ENCODE results near the gene TBCE. TPM values are rescaled to one million over a fixed set of nuclear protein-coding genes. Genes with fewer than 3 reads are reported as not detected.

TBCE gene
- 10 to 100 TPM; 20.4 to 24.7 (median 23.9) TPM for total RNA-seq

DNA sequence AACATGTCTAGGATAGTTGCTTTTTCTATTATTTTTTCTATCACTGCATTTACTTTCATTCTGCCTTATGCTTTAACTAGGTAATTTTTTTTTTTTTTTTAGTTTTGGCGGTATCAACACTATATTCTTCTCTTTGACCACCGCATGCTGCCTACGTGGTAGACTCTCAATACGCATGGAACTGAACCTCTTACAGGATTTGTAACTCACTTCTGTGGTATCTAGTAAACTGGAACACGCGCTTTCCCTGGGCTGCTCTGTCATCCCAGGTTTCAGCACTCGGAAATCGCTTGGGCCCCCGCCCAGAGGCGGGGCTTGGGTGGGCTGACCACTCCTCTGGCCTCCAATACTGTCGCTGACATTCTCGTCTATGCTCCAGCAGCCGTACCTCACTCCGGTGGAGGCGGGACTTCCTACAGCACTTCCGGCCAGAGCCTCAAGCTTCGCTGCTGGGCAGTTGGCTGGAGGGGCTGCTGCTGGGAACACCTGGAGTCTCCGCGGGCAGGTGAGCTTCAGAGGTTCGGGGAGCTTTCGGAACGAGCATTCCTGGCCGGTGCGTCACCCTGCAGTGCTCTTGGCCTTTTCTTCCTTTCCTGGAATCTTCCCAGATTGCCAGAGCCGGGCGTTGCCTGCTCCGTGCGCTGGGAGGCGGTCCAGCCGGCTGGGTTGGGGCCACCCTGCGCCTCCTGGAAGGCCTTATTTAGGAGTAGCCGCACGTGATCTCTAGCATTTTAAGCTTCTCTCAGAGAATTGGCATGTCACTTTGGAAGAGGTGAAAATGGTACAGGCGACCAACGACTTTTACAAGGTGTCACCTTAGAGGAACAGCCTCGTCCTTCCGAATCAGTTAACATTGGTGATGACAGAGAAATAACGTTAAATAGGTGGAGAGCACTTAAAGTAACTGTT, at the start of gene TBCE:
TSS of gene TBCE (plus strand) at position 428 of the 909 bp plus-strand sequence. CDS start 12,623 bp downstream, outside the sequence.
- peak; percentile 99 for ATAC-seq

DNA sequence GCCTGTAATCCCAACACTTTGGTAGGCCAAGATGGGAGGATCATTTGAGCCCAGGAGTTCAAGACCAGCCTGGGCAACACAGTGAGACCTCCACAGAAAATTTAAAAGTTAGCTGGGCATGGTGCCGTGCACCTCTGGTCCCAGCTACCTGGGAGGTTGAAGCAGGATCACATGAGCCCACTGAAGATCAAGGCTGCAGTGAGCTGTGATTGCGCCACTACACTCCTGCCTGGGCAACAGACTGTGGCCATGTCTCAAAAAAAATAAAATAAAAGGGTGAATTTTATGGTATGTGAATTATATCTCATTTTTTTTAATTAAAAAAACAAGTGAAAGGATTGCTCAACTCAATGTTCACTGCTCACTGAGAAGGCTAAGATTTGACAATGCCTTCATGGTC, 48.0 kb upstream of the TBCE start:
- no peak overlapping the region for H3K4me3 Mint-ChIP-seq
- ATAC-seq (no peak), DNase-seq (no peak)
- H3K27me3 Mint-ChIP-seq (ENCODE audit: low read depth), result no peaks in the 10 kb centered on the region
- H3K36me3 Mint-ChIP-seq (ENCODE audit: insufficient read depth), result peaks cover 33% of the 10 kb centered on the region
- no peaks in the 10 kb centered on the region for H3K9me3 Mint-ChIP-seq
- H3K4me1 Mint-ChIP-seq (ENCODE audit: low read depth), result peaks cover 73% of the 10 kb centered on the region

More for the DNA sequence above, at the start of gene TBCE:
- peaks cover 2% of the 10 kb centered on the region for H3K36me3 Mint-ChIP-seq (ENCODE audit: insufficient read depth)
- peak; percentile 76 for DNase-seq
- no peaks in the 10 kb centered on the region for H3K27me3 Mint-ChIP-seq (ENCODE audit: low read depth)
- peak within 1 kb of the TSS; percentile 98 for H3K4me3 Mint-ChIP-seq
- no peaks in the 10 kb centered on the region for H3K9me3 Mint-ChIP-seq
- H3K4me1 Mint-ChIP-seq (ENCODE audit: low read depth), result peaks cover 32% of the 10 kb centered on the region

DNA sequence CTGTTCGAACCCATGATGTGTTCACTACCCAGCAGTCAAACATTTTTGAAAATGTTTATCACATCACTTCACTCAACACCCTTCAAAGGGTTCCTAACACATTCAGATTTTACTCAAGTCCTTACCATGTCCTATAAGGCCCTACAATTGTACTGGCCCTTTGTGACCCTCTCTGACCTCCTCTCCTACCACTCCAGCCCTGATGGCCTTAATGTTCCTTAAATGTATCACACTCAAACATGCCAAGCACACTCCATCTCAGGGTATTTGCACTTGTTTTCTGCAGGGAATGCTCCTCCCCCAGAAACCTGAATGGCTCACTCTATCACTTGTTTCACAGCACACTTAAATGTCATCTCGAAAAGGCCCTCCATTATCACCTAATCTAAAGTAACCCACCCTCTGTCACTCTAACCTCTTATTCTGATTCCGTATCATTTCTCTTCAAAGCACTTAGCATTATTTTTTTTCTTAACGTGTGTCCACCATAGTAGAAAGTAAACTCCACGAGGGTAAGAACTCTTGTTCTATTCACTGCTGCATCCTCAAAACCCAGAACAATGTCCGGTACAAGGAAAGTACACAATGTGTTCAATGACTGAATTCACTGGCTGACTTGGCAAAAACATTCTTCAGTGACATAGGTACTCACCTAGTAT, 46.6 kb upstream of the TBCE start:
- DNase-seq, result no peak
- H3K27me3 Mint-ChIP-seq (ENCODE audit: low read depth), result no peaks in the 10 kb centered on the region
- H3K4me1 Mint-ChIP-seq (ENCODE audit: low read depth), result peaks cover 72% of the 10 kb centered on the region
- H3K9me3 Mint-ChIP-seq, result no peaks in the 10 kb centered on the region
- H3K36me3 Mint-ChIP-seq (ENCODE audit: insufficient read depth), result peaks cover 35% of the 10 kb centered on the region
- no peak overlapping the region for H3K4me3 Mint-ChIP-seq
- ATAC-seq, result peak in 1 of 2 donors; percentile 15

- Mint-ChIP-seq H3K36me3 (ENCODE audit: insufficient read depth) (peaks cover 33% of the 10 kb centered on the region), H3K27me3 (ENCODE audit: low read depth) (no peaks in the 10 kb centered on the region), H3K4me3 (peak overlapping the region; percentile 100), H3K9me3 (no peaks in the 10 kb centered on the region), H3K4me1 (ENCODE audit: low read depth) (peaks cover 56% of the 10 kb centered on the region)
- DNase-seq (no peak), ATAC-seq (no peak)
Measured at GRCh38 chr1:235324296-235324695, 42.9 kb upstream of the TBCE start.

DNA sequence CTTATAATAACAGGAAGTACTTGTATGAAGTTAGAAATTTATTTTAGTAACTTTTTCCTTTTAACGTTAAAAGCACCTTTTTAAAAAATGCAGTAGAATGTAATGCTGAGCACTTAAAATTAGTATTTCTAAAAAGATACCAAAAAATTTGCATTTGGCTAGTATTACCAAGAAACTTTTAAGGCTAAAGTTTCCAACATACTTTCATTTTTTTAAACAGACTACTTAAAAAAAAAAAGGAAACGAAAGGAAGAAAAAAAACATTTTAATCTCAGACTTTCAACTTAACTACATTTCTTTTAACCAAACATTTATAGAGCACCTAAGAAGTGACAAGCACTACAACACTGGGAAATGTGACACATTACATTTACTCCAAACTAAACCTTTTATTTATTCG, 42.1 kb upstream of the TBCE start:
- Mint-ChIP-seq H3K9me3 (no peaks in the 10 kb centered on the region), H3K4me3 (peak overlapping the region; percentile 100), H3K27me3 (ENCODE audit: low read depth) (no peaks in the 10 kb centered on the region), H3K36me3 (ENCODE audit: insufficient read depth) (peaks cover 33% of the 10 kb centered on the region), H3K4me1 (ENCODE audit: low read depth) (peaks cover 52% of the 10 kb centered on the region)
- DNase-seq (no peak), ATAC-seq (no peak)

DNA sequence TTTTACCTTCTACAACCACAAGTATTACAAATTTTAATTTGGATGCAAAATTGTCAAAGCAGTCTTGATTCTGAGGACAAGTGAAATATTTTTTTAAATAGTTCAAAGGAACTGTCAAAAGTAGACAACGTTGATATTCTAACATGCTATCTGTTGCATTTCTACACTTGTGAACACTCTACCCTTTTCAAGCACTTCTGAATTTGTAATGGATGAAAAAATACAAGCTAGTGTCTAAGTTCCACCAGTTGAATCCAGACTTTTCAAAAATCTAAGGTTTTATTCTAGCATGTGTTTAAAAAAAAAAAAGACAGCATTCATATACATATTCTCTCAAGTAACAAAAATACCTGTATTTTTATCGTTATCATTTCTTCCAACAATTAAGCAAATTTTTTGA, 41.4 kb upstream of the TBCE start:
- Mint-ChIP-seq H3K9me3 (no peaks in the 10 kb centered on the region), H3K36me3 (ENCODE audit: insufficient read depth) (peaks cover 27% of the 10 kb centered on the region), H3K4me3 (peak overlapping the region; percentile 100), H3K27me3 (ENCODE audit: low read depth) (no peaks in the 10 kb centered on the region), H3K4me1 (ENCODE audit: low read depth) (peaks cover 45% of the 10 kb centered on the region)
- ATAC-seq, result no peak
- DNase-seq, result no peak

- no peaks in the 10 kb centered on the region for H3K9me3 Mint-ChIP-seq
- DNase-seq, result peak; percentile 53
- ATAC-seq, result peak; percentile 16 to 21
- H3K4me1 Mint-ChIP-seq (ENCODE audit: low read depth), result peaks cover 34% of the 10 kb centered on the region
- peaks cover 22% of the 10 kb centered on the region for H3K36me3 Mint-ChIP-seq (ENCODE audit: insufficient read depth)
- H3K27me3 Mint-ChIP-seq (ENCODE audit: low read depth), result no peaks in the 10 kb centered on the region
- peak overlapping the region; percentile 100 for H3K4me3 Mint-ChIP-seq
Measured at GRCh38 chr1:235326719-235327558, 40.3 kb upstream of the TBCE start.

- Mint-ChIP-seq H3K27me3 (ENCODE audit: low read depth) (no peaks in the 10 kb centered on the region), H3K36me3 (ENCODE audit: insufficient read depth) (peaks cover 16% of the 10 kb centered on the region), H3K4me3 (peak within 1 kb of the TSS; percentile 100), H3K4me1 (ENCODE audit: low read depth) (peaks cover 26% of the 10 kb centered on the region), H3K9me3 (no peaks in the 10 kb centered on the region)
- ATAC-seq (peak; percentile 4 to 6), DNase-seq (no peak)
Measured at GRCh38 chr1:235327559-235328270, 39.5 kb upstream of the TBCE start, which contains the start of gene ARID4B. Gene ARID4B, minus strand, starts transcription at chr1:235328179. Its CDS starts 1,260 bp downstream, at chr1:235326919.

DNA sequence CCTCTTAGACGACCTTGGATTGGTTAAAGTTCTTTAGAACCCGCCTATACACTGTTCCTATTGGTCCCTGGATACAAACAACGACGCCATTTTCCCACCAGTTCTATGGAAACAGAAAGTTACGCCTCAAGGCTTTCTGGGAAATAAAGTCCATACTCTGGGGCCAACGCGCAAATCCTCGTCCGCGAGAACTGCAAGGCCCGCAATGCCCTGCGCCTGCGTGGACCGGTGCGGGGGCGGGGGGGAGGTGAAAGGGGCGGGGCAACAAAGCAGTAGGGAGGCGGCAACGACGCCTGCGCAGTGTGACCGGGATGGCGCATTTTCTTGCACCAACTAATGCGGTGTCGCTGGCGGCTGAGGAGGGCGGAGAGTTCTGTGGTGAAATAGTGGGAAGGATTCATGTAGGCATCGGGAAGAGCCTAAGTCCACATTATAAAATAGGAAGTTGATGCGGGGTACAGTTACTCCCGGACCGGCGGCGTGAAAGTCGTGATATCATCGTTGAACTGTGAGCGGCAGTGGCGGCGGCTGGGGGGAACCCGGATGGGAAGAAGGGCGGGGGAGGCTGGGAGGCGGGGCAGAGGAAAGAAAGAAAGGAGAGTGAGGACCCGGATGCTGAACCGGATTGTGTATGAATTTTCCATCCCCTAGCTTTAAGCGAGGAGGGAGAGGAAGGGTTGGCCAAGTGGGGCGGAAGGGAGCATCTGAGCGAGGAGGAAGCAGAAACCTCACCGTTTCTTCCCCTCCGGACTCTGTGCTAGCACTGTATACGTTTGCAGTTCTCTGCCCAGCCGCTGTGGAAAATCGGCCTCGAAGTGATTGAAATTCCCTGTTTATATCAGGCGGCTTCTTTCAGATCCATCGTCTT, 38.7 kb upstream of the TBCE start, which contains the start of gene GGPS1:
TSS of gene GGPS1 (plus strand) at position 300 of the 868 bp plus-strand sequence. CDS start 6,695 bp downstream, outside the sequence.
- Mint-ChIP-seq H3K36me3 (ENCODE audit: insufficient read depth) (peaks cover 14% of the 10 kb centered on the region), H3K9me3 (no peaks in the 10 kb centered on the region), H3K4me1 (ENCODE audit: low read depth) (peaks cover 24% of the 10 kb centered on the region), H3K27me3 (ENCODE audit: low read depth) (no peaks in the 10 kb centered on the region), H3K4me3 (no peak within 1 kb of the TSS)
- DNase-seq (peak; percentile 98), ATAC-seq (peak; percentile 80 to 81)

GRCh38 chr1:235329139-235329902, 37.9 kb upstream of the TBCE start:
- ATAC-seq, result peak in 1 of 2 donors; percentile 16
- H3K27me3 Mint-ChIP-seq (ENCODE audit: low read depth), result no peaks in the 10 kb centered on the region

GRCh38 chr1:235330918-235331285, 36.3 kb upstream of the TBCE start:
- Mint-ChIP-seq H3K36me3 (ENCODE audit: insufficient read depth) (peaks cover 16% of the 10 kb centered on the region), H3K27me3 (ENCODE audit: low read depth) (no peaks in the 10 kb centered on the region), H3K4me3 (no peak overlapping the region), H3K4me1 (ENCODE audit: low read depth) (peaks cover 15% of the 10 kb centered on the region), H3K9me3 (no peaks in the 10 kb centered on the region)
- DNase-seq (no peak), ATAC-seq (no peak)

More at GRCh38 chr1:235329139-235329902, 37.9 kb upstream of the TBCE start:
- H3K9me3 Mint-ChIP-seq, result no peaks in the 10 kb centered on the region
- H3K36me3 Mint-ChIP-seq (ENCODE audit: insufficient read depth), result peaks cover 18% of the 10 kb centered on the region
- peaks cover 23% of the 10 kb centered on the region for H3K4me1 Mint-ChIP-seq (ENCODE audit: low read depth)
- H3K4me3 Mint-ChIP-seq, result no peak overlapping the region
- peak; percentile 37 for DNase-seq

- DNase-seq (no peak), ATAC-seq (no peak)
- no peak overlapping the region for H3K4me3 Mint-ChIP-seq
- H3K4me1 Mint-ChIP-seq (ENCODE audit: low read depth), result peaks cover 15% of the 10 kb centered on the region
- peaks cover 12% of the 10 kb centered on the region for H3K36me3 Mint-ChIP-seq (ENCODE audit: insufficient read depth)
- no peaks in the 10 kb centered on the region for H3K9me3 Mint-ChIP-seq
- no peaks in the 10 kb centered on the region for H3K27me3 Mint-ChIP-seq (ENCODE audit: low read depth)
Measured at GRCh38 chr1:235331401-235331800, 35.8 kb upstream of the TBCE start.
